Measurements from ENCODE around the gene SH3RF3. TPM values are rescaled to one million over a fixed set of nuclear protein-coding genes. Genes with fewer than 3 reads are reported as not detected.

The SH3RF3 gene
- total RNA-seq, 1 experiment from 2014 or later, result not detected

DNA sequence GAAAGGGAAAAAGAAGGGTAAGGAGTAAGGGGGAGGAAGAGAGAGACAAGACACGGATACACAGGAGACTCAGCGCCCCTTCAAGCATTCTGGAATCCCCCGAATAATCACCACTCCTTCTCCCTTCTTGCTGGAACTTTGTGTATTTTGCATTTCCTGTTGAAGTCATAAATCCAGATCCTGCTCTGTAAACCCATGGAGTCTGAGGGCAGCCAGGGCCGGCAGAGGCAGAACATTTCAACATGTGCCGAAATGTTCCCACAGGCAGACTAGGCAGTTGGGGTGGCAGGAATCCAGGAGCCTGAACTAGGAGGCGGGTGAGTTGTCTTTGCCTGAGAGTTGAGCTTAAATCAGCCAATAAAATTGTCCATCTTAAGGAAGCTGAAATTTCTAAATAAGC is 193.1 kb downstream of the SH3RF3 start:
- H3K36me3 ChIP-seq (ENCODE audit: control insufficient read depth in 1 of 2, insufficient read depth in 2 of 2, low read length in 2 of 2), result no peaks in the 10 kb centered on the region
- H3K79me2 ChIP-seq (ENCODE audit: insufficient read depth, low read length), result no peaks in the 10 kb centered on the region
- CTCF ChIA-PET, result interaction anchor here (1.7 kb wide), 1 partner anchor 10 kb away, joined by 5 read pairs; no protein-coding TSS in a partner anchor
- RAD21 ChIA-PET (ENCODE audit: low non-redundant PET in 1 of 2, low total read pairs in 2 of 2, uncharacterized antibody in 2 of 2, unreplicated experiment in 2 of 2), result no interaction called here
- intact Hi-C loops (cut with micrococcal nuclease), result no loop called here
- no peaks in the 10 kb centered on the region for H3K4me1 ChIP-seq (ENCODE audit: control insufficient read depth in 1 of 2, insufficient read depth in 2 of 2, low read length in 2 of 2)
- no peak overlapping the region for H3K4me2 ChIP-seq (ENCODE audit: low read length)
- peaks cover 13% of the 10 kb centered on the region; the same call in 1 of the 2 replicates for H3K27me3 ChIP-seq (ENCODE audit: insufficient read depth, low read length)
- no TSS peak for BruUV-seq (replicated peaks)
- no peak overlapping the region for H2AFZ ChIP-seq (ENCODE audit: low read depth, low read length, poor library complexity, severe bottlenecking)
- no peak for TF ChIP-seq CEBPB (IDR thresholded peaks at IDR 0.05; ENCODE audit: low read depth)
- TF ChIP-seq, protein P1, sequence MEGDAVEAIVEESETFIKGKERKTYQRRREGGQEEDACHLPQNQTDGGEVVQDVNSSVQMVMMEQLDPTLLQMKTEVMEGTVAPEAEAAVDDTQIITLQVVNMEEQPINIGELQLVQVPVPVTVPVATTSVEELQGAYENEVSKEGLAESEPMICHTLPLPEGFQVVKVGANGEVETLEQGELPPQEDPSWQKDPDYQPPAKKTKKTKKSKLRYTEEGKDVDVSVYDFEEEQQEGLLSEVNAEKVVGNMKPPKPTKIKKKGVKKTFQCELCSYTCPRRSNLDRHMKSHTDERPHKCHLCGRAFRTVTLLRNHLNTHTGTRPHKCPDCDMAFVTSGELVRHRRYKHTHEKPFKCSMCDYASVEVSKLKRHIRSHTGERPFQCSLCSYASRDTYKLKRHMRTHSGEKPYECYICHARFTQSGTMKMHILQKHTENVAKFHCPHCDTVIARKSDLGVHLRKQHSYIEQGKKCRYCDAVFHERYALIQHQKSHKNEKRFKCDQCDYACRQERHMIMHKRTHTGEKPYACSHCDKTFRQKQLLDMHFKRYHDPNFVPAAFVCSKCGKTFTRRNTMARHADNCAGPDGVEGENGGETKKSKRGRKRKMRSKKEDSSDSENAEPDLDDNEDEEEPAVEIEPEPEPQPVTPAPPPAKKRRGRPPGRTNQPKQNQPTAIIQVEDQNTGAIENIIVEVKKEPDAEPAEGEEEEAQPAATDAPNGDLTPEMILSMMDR (IDR thresholded peaks at IDR 0.05 in 2 of 3, conservative IDR thresholded peaks at IDR 0.05 in 1 of 3; ENCODE audit: borderline replicate concordance in 1 of 3, insufficient read depth in 1 of 3, low read depth in 2 of 3, low read length in 2 of 3), result no peak
- no peak for TF ChIP-seq JUND (IDR thresholded peaks at IDR 0.05)
- no peak for TF ChIP-seq RAD21 (IDR thresholded peaks at IDR 0.05; ENCODE audit: low read depth)
- TF ChIP-seq EZH2 (IDR thresholded peaks at IDR 0.05), result no peak
- TF ChIP-seq POLR2AphosphoS5 (IDR thresholded peaks at IDR 0.05; ENCODE audit: low read depth, low read length), result no peak
- TF ChIP-seq ZFX (IDR thresholded peaks at IDR 0.05), result no peak
- TF ChIP-seq, protein P2, sequence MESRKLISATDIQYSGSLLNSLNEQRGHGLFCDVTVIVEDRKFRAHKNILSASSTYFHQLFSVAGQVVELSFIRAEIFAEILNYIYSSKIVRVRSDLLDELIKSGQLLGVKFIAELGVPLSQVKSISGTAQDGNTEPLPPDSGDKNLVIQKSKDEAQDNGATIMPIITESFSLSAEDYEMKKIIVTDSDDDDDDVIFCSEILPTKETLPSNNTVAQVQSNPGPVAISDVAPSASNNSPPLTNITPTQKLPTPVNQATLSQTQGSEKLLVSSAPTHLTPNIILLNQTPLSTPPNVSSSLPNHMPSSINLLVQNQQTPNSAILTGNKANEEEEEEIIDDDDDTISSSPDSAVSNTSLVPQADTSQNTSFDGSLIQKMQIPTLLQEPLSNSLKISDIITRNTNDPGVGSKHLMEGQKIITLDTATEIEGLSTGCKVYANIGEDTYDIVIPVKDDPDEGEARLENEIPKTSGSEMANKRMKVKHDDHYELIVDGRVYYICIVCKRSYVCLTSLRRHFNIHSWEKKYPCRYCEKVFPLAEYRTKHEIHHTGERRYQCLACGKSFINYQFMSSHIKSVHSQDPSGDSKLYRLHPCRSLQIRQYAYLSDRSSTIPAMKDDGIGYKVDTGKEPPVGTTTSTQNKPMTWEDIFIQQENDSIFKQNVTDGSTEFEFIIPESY (IDR thresholded peaks at IDR 0.05; ENCODE audit: extremely low read depth, insufficient replicate concordance, low read length), result no peak
- TF ChIP-seq ZNF274 (IDR thresholded peaks at IDR 0.05; ENCODE audit: low read depth, low read length), result no peak
- TF ChIP-seq ELF1 (IDR thresholded peaks at IDR 0.05; ENCODE audit: borderline replicate concordance, low read depth), result no peak
- TF ChIP-seq, protein P3, sequence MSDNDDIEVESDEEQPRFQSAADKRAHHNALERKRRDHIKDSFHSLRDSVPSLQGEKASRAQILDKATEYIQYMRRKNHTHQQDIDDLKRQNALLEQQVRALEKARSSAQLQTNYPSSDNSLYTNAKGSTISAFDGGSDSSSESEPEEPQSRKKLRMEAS (IDR thresholded peaks at IDR 0.05), result no peak
- no peak for TF ChIP-seq SRF (IDR thresholded peaks at IDR 0.05; ENCODE audit: low read depth)
- TF ChIP-seq, protein P4, sequence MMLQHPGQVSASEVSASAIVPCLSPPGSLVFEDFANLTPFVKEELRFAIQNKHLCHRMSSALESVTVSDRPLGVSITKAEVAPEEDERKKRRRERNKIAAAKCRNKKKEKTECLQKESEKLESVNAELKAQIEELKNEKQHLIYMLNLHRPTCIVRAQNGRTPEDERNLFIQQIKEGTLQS (IDR thresholded peaks at IDR 0.05), result no peak
- H3K9ac ChIP-seq (ENCODE audit: low read length), result no peak overlapping the region
- H3K9me2 ChIP-seq (ENCODE audit: insufficient read depth), result no peaks in the 10 kb centered on the region
- no peaks in the 10 kb centered on the region for H3K9me3 ChIP-seq (ENCODE audit: control insufficient read depth in 1 of 2, insufficient read depth in 1 of 2, low read depth in 1 of 2, low read length in 2 of 2)
- POLR2A ChIA-PET, result interaction anchor here (1.7 kb wide), 1 partner anchor 10 kb away, joined by 4 read pairs; no protein-coding TSS in a partner anchor
- ATAC-seq (no peak), DNase-seq (ENCODE audit: low read depth, low spot score) (no peak)
- no peaks in the 10 kb centered on the region for H4K20me1 ChIP-seq (ENCODE audit: insufficient read depth)
- H3K4me3 ChIP-seq (replicated peaks in 1 of 2; ENCODE audit: low read depth in 1 of 2, low read length in 2 of 2), result no peak overlapping the region
- no peak overlapping the region for H3K27ac ChIP-seq (ENCODE audit: low read depth, low read length)

Measured in HCT116 (cell line).